ENCODE data around the gene CLEC19A.

DNA sequence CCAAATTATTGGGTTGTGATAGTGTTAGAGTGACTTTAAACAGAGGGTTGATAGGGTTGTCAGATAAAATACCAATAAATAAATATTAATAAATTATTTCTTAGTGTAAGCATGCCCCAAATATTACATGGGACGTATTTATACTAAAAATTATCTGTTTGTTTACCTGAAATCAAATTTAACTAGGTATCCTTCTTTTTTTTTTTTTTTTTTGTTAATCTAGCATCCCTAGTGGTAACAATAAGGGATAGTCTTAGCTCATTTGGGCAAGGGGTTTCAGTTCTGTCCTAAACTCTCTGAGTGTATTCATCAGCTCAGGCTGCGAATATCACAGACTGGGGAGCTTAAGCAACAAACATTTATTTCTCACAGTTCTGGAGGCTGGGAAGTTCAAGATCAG, 1.3 kb downstream of the CLEC19A start:
- TF ChIP-seq, protein P1, sequence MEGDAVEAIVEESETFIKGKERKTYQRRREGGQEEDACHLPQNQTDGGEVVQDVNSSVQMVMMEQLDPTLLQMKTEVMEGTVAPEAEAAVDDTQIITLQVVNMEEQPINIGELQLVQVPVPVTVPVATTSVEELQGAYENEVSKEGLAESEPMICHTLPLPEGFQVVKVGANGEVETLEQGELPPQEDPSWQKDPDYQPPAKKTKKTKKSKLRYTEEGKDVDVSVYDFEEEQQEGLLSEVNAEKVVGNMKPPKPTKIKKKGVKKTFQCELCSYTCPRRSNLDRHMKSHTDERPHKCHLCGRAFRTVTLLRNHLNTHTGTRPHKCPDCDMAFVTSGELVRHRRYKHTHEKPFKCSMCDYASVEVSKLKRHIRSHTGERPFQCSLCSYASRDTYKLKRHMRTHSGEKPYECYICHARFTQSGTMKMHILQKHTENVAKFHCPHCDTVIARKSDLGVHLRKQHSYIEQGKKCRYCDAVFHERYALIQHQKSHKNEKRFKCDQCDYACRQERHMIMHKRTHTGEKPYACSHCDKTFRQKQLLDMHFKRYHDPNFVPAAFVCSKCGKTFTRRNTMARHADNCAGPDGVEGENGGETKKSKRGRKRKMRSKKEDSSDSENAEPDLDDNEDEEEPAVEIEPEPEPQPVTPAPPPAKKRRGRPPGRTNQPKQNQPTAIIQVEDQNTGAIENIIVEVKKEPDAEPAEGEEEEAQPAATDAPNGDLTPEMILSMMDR (conservative IDR thresholded peaks at IDR 0.05; ENCODE audit: low read length): no peak
- no peak for TF ChIP-seq EZH2phosphoT487 (IDR thresholded peaks at IDR 0.05; ENCODE audit: borderline replicate concordance, low read depth, low read length)

Data from OCI-LY7 (cell line).